GM12878 (cell line): ENCODE results near the gene ICE1. TPM values are rescaled to one million over a fixed set of nuclear protein-coding genes. Genes with fewer than 3 reads are reported as not detected.

ENCODE experiments used
- ATAC-seq: fragments of 200-7000 bp; cut with Tn5 transposase; 3 replicates; pipeline ENCODE4 v1.9.1; 2020; ENCODE audit warnings: mild to moderate bottlenecking, moderate library complexity
- BruUV-seq: library from RNA; stranded (reverse); fragments of 400-500 nt; replicated peaks from 2 replicates; lab custom pipeline; 2021; lab: Mats Ljungman, UMichigan
- CTCF ChIA-PET: fragments of 300-600 bp; sonication (Branson Sonifier 250); formaldehyde crosslinking; extraction: SDS; loops from one replicate; lab custom pipeline; 2021; ENCODE audit warnings: inconsistent platforms; lab: Yijun Ruan, JAX
- POLR2A ChIA-PET: fragments of 350-600 bp; formaldehyde crosslinking; extraction: SDS; loops from one replicate; lab custom pipeline; 2021; ENCODE audit warnings: inconsistent platforms; lab: Charles Lee
- RAD21 ChIA-PET: fragments of 300-600 bp; sonication (Branson Sonifier 250); formaldehyde crosslinking; loops from one replicate; lab custom pipeline; 2023; ENCODE audit warnings: antibody characterized with exemption; ENCODE audit not compliant: unreplicated experiment; lab: Charles Lee
- SMC1A ChIA-PET: fragments of 300-600 bp; sonication (Branson Sonifier 250); formaldehyde crosslinking; loops from one replicate; lab custom pipeline; 2023; ENCODE audit not compliant: unreplicated experiment, uncharacterized antibody; lab: Charles Lee
- DNase-seq: peaks from one replicate; pipeline ENCODE4 v3.0.0-alpha.2; 2011; ENCODE audit warnings: low read depth, low spot score
- FAIRE-seq: peaks from 3 replicates; lab custom pipeline; 2011; peaks lifted over from hg19 to GRCh38; lab: Jason Lieb, UNC
- H2AFZ ChIP-seq: 2 replicates; pipeline ENCODE4 v1.6.0; 2011; ENCODE audit warnings: low read depth, low read length, control low read depth; ENCODE audit not compliant: control insufficient read depth
- H3K27ac ChIP-seq: 2 replicates; pipeline ENCODE4 v1.5.1; 2011; ENCODE audit warnings: control low read depth; ENCODE audit not compliant: control insufficient read depth, insufficient read depth
- H3K27me3 ChIP-seq, 2 experiments: replicated peaks in 1 of 2; 2 replicates each; pipeline versions ENCODE4 v1.6.0 to v1.6.1; 2011; ENCODE audit warnings: low read length in 1 of 2; ENCODE audit not compliant: control insufficient read depth in 2 of 2, insufficient read depth in 2 of 2
- H3K36me3 ChIP-seq, 2 experiments: 2 replicates each; pipeline ENCODE4 v1.5.1; 2011; ENCODE audit warnings: low read length in 1 of 2; ENCODE audit not compliant: control insufficient read depth in 2 of 2, insufficient read depth in 2 of 2
- H3K4me1 ChIP-seq: 2 replicates; pipeline ENCODE4 v1.6.1; 2011; ENCODE audit warnings: mild to moderate bottlenecking, low read length, moderate library complexity, mixed read lengths; ENCODE audit not compliant: control insufficient read depth, insufficient read depth
- H3K4me2 ChIP-seq: 2 replicates; pipeline ENCODE4 v1.6.0; 2011; ENCODE audit warnings: control low read depth; ENCODE audit not compliant: control insufficient read depth, insufficient read depth
- H3K4me3 ChIP-seq: fragments of 200-600 bp; sonication (generic); 2 replicates; pipeline ENCODE4 v1.5.1; 2016
- H3K79me2 ChIP-seq: 2 replicates; pipeline ENCODE4 v1.6.0; 2011; ENCODE audit warnings: low read length; ENCODE audit not compliant: control insufficient read depth, insufficient read depth
- H3K9ac ChIP-seq: 2 replicates; pipeline ENCODE4 v1.8.0; 2011; ENCODE audit warnings: low read length, control low read depth, mixed read lengths; ENCODE audit not compliant: control insufficient read depth, insufficient read depth
- H3K9me3 ChIP-seq: replicated peaks from 3 replicates; pipeline ENCODE4 v1.5.1; 2011; ENCODE audit warnings: mild to moderate bottlenecking, low read length; ENCODE audit not compliant: control insufficient read depth, insufficient read depth
- H4K20me1 ChIP-seq: 2 replicates; pipeline ENCODE4 v1.6.0; 2011; ENCODE audit not compliant: control insufficient read depth, insufficient read depth
- CREM ChIP-seq: IDR thresholded peaks from 2 replicates; pipeline ENCODE4 v1.6.1; 2014; ENCODE audit warnings: antibody characterized with exemption, low read depth
- EED ChIP-seq: sonication (generic); IDR thresholded peaks from 2 replicates; pipeline ENCODE4 v1.6.1; 2016; ENCODE audit warnings: antibody characterized with exemption, low read depth
- FOS ChIP-seq: IDR thresholded peaks from 3 replicates; pipeline ENCODE4 v1.6.1; 2011; ENCODE audit warnings: borderline replicate concordance; ENCODE audit not compliant: insufficient read length; ENCODE audit errors: extremely low read depth
- HCFC1 ChIP-seq: fragments of 150-350 bp; IDR thresholded peaks from 2 replicates; pipeline ENCODE4 v1.6.1; 2014; ENCODE audit warnings: low read length
- HDAC6 ChIP-seq: fragments of 200-600 bp; sonication (generic); IDR thresholded peaks from one replicate; pipeline ENCODE4 v1.8.0; 2017; ENCODE audit warnings: antibody characterized with exemption; ENCODE audit not compliant: unreplicated experiment
- IRF4 ChIP-seq: IDR thresholded peaks from 2 replicates; pipeline ENCODE4 v1.6.1; 2011; ENCODE audit warnings: low read depth, low read length
- MEF2B ChIP-seq: fragments of 450-650 bp; IDR thresholded peaks from 2 replicates; pipeline ENCODE4 v1.6.1; 2018; ENCODE audit warnings: mild to moderate bottlenecking, moderate library complexity; ENCODE audit not compliant: partially characterized antibody, poor library complexity, severe bottlenecking
- NBN ChIP-seq: fragments of 450-650 bp; IDR thresholded peaks from 2 replicates; pipeline ENCODE4 v1.6.1; 2016
- PAX5 ChIP-seq: IDR thresholded peaks from 2 replicates; pipeline ENCODE4 v1.6.1; 2011; ENCODE audit warnings: low read depth, low read length, borderline replicate concordance
- SIX5 ChIP-seq: IDR thresholded peaks from 2 replicates; pipeline ENCODE4 v1.6.1; 2011; ENCODE audit warnings: mild to moderate bottlenecking, low read depth, low read length, moderate library complexity; ENCODE audit not compliant: severe bottlenecking
- ZNF274 ChIP-seq: IDR thresholded peaks from one replicate; pipeline ENCODE4 v1.8.0; 2011; ENCODE audit not compliant: insufficient read length, insufficient read depth
- ZSCAN29 ChIP-seq: fragments of 450-650 bp; IDR thresholded peaks from 2 replicates; pipeline ENCODE4 v1.6.1; 2017; ENCODE audit warnings: mild to moderate bottlenecking, moderate library complexity
- WGBS: methylation state at CpG from one replicate; pipeline ENCODE4 v1.1.6; 2016; ENCODE audit warnings: low lambda C conversion rate; ENCODE audit not compliant: insufficient replicate concordance, insufficient coverage; ENCODE audit errors: missing lambda C conversion rate; 5-methylcytosine and 5-hydroxymethylcytosine counted together
- in situ Hi-C: fragments of 300-500 bp; cut with MboI; formaldehyde crosslinking; loops from 9 replicates; pipeline ENCODE4 v1.14.3; 2018; ENCODE audit warnings: mixed read lengths
- intact Hi-C: fragments of 100-400 bp; cut with micrococcal nuclease; formaldehyde crosslinking; loops from one replicate; pipeline ENCODE4 v1.14.2; 2022; ENCODE audit not compliant: unreplicated experiment
- polyA plus RNA-seq, 11 experiments: library from polyadenylated mRNA; depleted of rRNA in 4 of 11; unstranded in 6 of 11; stranded (reverse) in 5 of 11; fragments of >200 nt; fragmentation: Nextera tagmentation in 4 of 11; fragmentation: Illumina TruSeq in 1 of 11; extraction: Ambion mirVana in 4 of 11; extraction: Trizol in 1 of 11; gene quantifications; 1 replicate in 1 of 11; 2 replicates in 10 of 11; pipeline versions ENCODE4 v1.2.1 to v1.2.3, GENCODE V29; 2011 to 2016; ENCODE audit warnings: inconsistent platforms in 2 of 11, missing spikeins in 2 of 11, low read depth in 1 of 11
- total RNA-seq, 4 experiments: library from RNA; depleted of rRNA in 3 of 4; stranded (reverse); fragments of >200 nt in 3 of 4; fragmentation: Illumina TruSeq in 1 of 4; extraction: Trizol in 1 of 4; gene quantifications; 2 replicates each; pipeline versions ENCODE4 v1.2.1 to v1.2.3, GENCODE V29; 2013 to 2021
- TF ChIP-seq, protein P1 (sequence below): fragments of 450-650 bp; formaldehyde crosslinking; IDR thresholded peaks from 2 replicates; pipeline ENCODE4 v1.4.0; 2020; ENCODE audit warnings: mild to moderate bottlenecking, moderate library complexity
- TF ChIP-seq, protein P2 (sequence below): fragments of 450-650 bp; IDR thresholded peaks from 2 replicates; pipeline ENCODE4 v1.6.1; 2014; ENCODE audit warnings: mild to moderate bottlenecking
- TF ChIP-seq, protein P3 (sequence below): IDR thresholded peaks from 2 replicates; pipeline ENCODE4 v1.6.1; 2012; ENCODE audit warnings: low read length, inconsistent platforms

Gene ICE1
- total and polyA plus RNA-seq, 10 of the 15 experiments (the other 5 are each of a cell fraction or from before 2014, with no cell fraction given): 3.8 to 31.4 (median 18.9) TPM

DNA sequence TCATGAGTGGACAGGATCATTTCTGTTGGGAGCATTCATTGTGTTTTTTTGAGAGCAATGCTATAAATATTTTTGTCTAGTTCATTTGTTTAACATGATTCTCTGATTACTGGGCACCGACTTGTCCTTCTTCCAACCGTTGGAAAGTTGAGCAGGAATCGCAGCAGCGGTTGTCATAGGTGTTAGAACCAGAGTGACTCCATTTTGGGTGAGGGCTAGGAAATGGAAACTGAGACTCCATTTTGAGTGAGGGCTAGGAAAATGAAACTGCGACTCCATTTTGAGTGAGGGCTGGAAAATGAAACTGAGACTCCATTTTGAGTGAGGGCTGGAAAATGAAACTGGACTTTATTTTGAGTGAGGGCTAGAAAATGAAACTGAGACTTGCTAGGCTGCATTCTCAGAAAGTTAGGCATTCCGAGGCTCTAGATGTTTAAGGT, 100.6 kb downstream of the ICE1 start (continued):
- TF ChIP-seq, protein P1, sequence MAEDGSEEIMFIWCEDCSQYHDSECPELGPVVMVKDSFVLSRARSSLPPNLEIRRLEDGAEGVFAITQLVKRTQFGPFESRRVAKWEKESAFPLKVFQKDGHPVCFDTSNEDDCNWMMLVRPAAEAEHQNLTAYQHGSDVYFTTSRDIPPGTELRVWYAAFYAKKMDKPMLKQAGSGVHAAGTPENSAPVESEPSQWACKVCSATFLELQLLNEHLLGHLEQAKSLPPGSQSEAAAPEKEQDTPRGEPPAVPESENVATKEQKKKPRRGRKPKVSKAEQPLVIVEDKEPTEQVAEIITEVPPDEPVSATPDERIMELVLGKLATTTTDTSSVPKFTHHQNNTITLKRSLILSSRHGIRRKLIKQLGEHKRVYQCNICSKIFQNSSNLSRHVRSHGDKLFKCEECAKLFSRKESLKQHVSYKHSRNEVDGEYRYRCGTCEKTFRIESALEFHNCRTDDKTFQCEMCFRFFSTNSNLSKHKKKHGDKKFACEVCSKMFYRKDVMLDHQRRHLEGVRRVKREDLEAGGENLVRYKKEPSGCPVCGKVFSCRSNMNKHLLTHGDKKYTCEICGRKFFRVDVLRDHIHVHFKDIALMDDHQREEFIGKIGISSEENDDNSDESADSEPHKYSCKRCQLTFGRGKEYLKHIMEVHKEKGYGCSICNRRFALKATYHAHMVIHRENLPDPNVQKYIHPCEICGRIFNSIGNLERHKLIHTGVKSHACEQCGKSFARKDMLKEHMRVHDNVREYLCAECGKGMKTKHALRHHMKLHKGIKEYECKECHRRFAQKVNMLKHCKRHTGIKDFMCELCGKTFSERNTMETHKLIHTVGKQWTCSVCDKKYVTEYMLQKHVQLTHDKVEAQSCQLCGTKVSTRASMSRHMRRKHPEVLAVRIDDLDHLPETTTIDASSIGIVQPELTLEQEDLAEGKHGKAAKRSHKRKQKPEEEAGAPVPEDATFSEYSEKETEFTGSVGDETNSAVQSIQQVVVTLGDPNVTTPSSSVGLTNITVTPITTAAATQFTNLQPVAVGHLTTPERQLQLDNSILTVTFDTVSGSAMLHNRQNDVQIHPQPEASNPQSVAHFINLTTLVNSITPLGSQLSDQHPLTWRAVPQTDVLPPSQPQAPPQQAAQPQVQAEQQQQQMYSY (CRISPR knock-in tag): peak; percentile 85; the same call in 1 of the 2 replicates
- TF ChIP-seq SIX5: peak; percentile 48
- peak; percentile 47; the same call in 1 of the 2 replicates for TF ChIP-seq IRF4
- TF ChIP-seq MEF2B: peak; percentile 28
- TF ChIP-seq ZSCAN29: no peak

DNA sequence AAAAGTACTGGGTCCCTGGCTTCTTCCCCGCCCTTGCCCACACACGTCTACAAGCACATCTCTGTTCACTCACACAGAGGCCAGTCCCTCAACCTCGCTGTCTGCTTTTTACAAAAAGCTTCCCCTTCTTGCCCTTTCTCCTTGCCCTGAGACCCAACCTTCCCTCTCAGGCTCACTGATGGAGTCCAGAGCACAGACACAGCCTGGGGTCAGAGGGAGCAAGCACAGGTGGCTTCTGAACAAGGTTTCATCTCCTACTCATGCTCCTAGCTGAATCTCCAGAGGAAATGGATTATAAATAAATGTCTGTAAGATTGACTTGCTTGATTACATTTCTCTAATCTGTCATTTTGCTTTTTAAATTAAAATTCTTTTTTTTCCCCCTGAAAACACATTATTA, 101.8 kb downstream of the ICE1 start:
- Histone ChIP-seq H2AFZ (peak overlapping the region; percentile 75), H3K4me3 (no peak overlapping the region), H3K36me3 (no peaks in the 10 kb centered on the region), H3K27ac (no peak overlapping the region; the same call in 1 of the 2 replicates), H4K20me1 (no peaks in the 10 kb centered on the region), H3K9me3 (peaks cover 2% of the 10 kb centered on the region; the same call in 2 of the 3 replicates), H3K9ac (no peak overlapping the region), H3K79me2 (no peaks in the 10 kb centered on the region), H3K27me3 (no peaks in the 10 kb centered on the region), H3K4me2 (no peak overlapping the region; the same call in 1 of the 2 replicates), H3K4me1 (peaks cover 13% of the 10 kb centered on the region)
- FAIRE-seq (no peak), ATAC-seq (no peak), DNase-seq (no peak)
- intact Hi-C loops (no loop called here), in situ Hi-C loops (no loop called here)
- BruUV-seq: no TSS peak
- POLR2A ChIA-PET: no interaction called here
- CTCF ChIA-PET: no interaction called here
- TF ChIP-seq, protein P2, sequence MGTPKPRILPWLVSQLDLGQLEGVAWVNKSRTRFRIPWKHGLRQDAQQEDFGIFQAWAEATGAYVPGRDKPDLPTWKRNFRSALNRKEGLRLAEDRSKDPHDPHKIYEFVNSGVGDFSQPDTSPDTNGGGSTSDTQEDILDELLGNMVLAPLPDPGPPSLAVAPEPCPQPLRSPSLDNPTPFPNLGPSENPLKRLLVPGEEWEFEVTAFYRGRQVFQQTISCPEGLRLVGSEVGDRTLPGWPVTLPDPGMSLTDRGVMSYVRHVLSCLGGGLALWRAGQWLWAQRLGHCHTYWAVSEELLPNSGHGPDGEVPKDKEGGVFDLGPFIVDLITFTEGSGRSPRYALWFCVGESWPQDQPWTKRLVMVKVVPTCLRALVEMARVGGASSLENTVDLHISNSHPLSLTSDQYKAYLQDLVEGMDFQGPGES: no peak
- TF ChIP-seq HCFC1 (no peak), ZNF274 (no peak), FOS (no peak), NBN (no peak), HDAC6 (no peak), PAX5 (no peak), EED (no peak), CREM (no peak)
- TF ChIP-seq, protein P3, sequence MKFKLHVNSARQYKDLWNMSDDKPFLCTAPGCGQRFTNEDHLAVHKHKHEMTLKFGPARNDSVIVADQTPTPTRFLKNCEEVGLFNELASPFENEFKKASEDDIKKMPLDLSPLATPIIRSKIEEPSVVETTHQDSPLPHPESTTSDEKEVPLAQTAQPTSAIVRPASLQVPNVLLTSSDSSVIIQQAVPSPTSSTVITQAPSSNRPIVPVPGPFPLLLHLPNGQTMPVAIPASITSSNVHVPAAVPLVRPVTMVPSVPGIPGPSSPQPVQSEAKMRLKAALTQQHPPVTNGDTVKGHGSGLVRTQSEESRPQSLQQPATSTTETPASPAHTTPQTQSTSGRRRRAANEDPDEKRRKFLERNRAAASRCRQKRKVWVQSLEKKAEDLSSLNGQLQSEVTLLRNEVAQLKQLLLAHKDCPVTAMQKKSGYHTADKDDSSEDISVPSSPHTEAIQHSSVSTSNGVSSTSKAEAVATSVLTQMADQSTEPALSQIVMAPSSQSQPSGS: no peak
- SMC1A ChIA-PET: interaction anchor here (1.1 kb wide), 1 partner anchor 772 kb away, joined by 3 read pairs; no protein-coding TSS in a partner anchor
- WGBS: 100% methylated on average over 3 of the region's 3 CpGs
- RAD21 ChIA-PET: no interaction called here
